ENCODE data around the gene NCR1. TPM values are rescaled to one million over a fixed set of nuclear protein-coding genes. Genes with fewer than 3 reads are reported as not detected.

Gene NCR1
- total RNA-seq, 1 donor from 2014 or later = not detected

Other genes starting within 250 kb of the NCR1 start
- not detected in 2 replicates for gene LILRB4, start 243.2 kb upstream of the NCR1 start, total RNA-seq
- not detected in 2 replicates for gene KIR3DL3, start 181.7 kb upstream of the NCR1 start, total RNA-seq
- gene KIR2DL3, start 167.6 kb upstream of the NCR1 start, total RNA-seq = not detected in 2 replicates
- gene KIR2DL1, start 136.4 kb upstream of the NCR1 start, total RNA-seq = not detected in 2 replicates
- gene KIR2DL4, start 102.5 kb upstream of the NCR1 start, total RNA-seq = not detected in 2 replicates
- not detected in 2 replicates for gene KIR3DL1, start 89.7 kb upstream of the NCR1 start, total RNA-seq
- not detected in 2 replicates for gene KIR2DS4, start 73.5 kb upstream of the NCR1 start, total RNA-seq
- gene KIR3DL2, start 55.7 kb upstream of the NCR1 start, total RNA-seq = not detected in 2 replicates
- not detected in 2 replicates for gene FCAR, start 31.9 kb upstream of the NCR1 start, total RNA-seq
- gene NLRP7, start 41.4 kb downstream of the NCR1 start, total RNA-seq = not detected in 2 replicates
- gene NLRP2, start 60.2 kb downstream of the NCR1 start, total RNA-seq = not detected in 2 replicates
- not detected in 2 replicates for gene GP6, start 132.1 kb downstream of the NCR1 start, total RNA-seq
- gene RDH13, start 157.0 kb downstream of the NCR1 start, total RNA-seq = 4.9 and 9.4 TPM in 2 replicates
- gene EPS8L1, start 169.7 kb downstream of the NCR1 start, total RNA-seq = 0.78 and 1.4 TPM in 2 replicates
- gene PPP1R12C, start 211.5 kb downstream of the NCR1 start, total RNA-seq = 43.5 and 46.8 TPM in 2 replicates
- gene TNNT1, start 243.1 kb downstream of the NCR1 start, total RNA-seq = 4,534 and 4,610 TPM in 2 replicates

Data from myocyte (in vitro differentiated cells).